ENCODE results near the gene PLA1A.

Gene PLA1A

GRCh38 chr3:119595639-119596334 is 1.9 kb upstream of the PLA1A start:
- peak overlapping the region; percentile 5 for H3K9ac ChIP-seq (ENCODE audit: low read length)
- peak overlapping the region in 1 of 2 donors; percentile 41 for H3K4me3 ChIP-seq (ENCODE audit: low read depth in 1 of 2, low read length in 2 of 2)

GRCh38 chr3:119596398-119596797 is 1.3 kb upstream of the PLA1A start:
- Histone ChIP-seq H3K9ac (ENCODE audit: low read length) (no peak overlapping the region), H3K9me3 (ENCODE audit: low read length) (no peaks in the 10 kb centered on the region), H3K27ac (ENCODE audit: low read depth, low read length) (no peak overlapping the region), H3K4me1 (ENCODE audit: insufficient read depth, low read length) (peaks cover 7% of the 10 kb centered on the region), H3K4me3 (ENCODE audit: low read depth in 1 of 2, low read length in 2 of 2) (peak overlapping the region in 1 of 2 donors; percentile 41), H3K36me3 (ENCODE audit: insufficient read depth, low read length) (no peaks in the 10 kb centered on the region), H3K27me3 (ENCODE audit: control insufficient read depth in 1 of 2, insufficient read depth in 2 of 2, low read length in 2 of 2) (no peaks in the 10 kb centered on the region)

More at GRCh38 chr3:119595639-119596334, 1.9 kb upstream of the PLA1A start:
- H3K27ac ChIP-seq (ENCODE audit: low read depth, low read length), result no peak overlapping the region
- H3K9me3 ChIP-seq (ENCODE audit: low read length), result no peaks in the 10 kb centered on the region
- H3K36me3 ChIP-seq (ENCODE audit: insufficient read depth, low read length), result no peaks in the 10 kb centered on the region
- no peaks in the 10 kb centered on the region for H3K27me3 ChIP-seq (ENCODE audit: control insufficient read depth in 1 of 2, insufficient read depth in 2 of 2, low read length in 2 of 2)
- H3K4me1 ChIP-seq (ENCODE audit: insufficient read depth, low read length), result peaks cover 7% of the 10 kb centered on the region

- H3K9ac ChIP-seq (ENCODE audit: low read length), result no peak overlapping the region
- H3K4me1 ChIP-seq (ENCODE audit: insufficient read depth, low read length), result peaks cover 7% of the 10 kb centered on the region
- H3K27ac ChIP-seq (ENCODE audit: low read depth, low read length), result no peak overlapping the region
- no peaks in the 10 kb centered on the region for H3K9me3 ChIP-seq (ENCODE audit: low read length)
- H3K27me3 ChIP-seq (ENCODE audit: control insufficient read depth in 1 of 2, insufficient read depth in 2 of 2, low read length in 2 of 2), result no peaks in the 10 kb centered on the region
- no peaks in the 10 kb centered on the region for H3K36me3 ChIP-seq (ENCODE audit: insufficient read depth, low read length)
- no peak overlapping the region for H3K4me3 ChIP-seq (ENCODE audit: low read depth in 1 of 2, low read length in 2 of 2)
Measured at GRCh38 chr3:119598410-119599098, 869 bp downstream of the PLA1A start.

GRCh38 chr3:119599558-119600174 is 2.0 kb downstream of the PLA1A start:
- Histone ChIP-seq H3K27ac (ENCODE audit: low read depth, low read length) (no peak overlapping the region), H3K9me3 (ENCODE audit: low read length) (no peaks in the 10 kb centered on the region), H3K9ac (ENCODE audit: low read length) (no peak overlapping the region), H3K36me3 (ENCODE audit: insufficient read depth, low read length) (no peaks in the 10 kb centered on the region), H3K4me1 (ENCODE audit: insufficient read depth, low read length) (peaks cover 7% of the 10 kb centered on the region), H3K27me3 (ENCODE audit: control insufficient read depth in 1 of 2, insufficient read depth in 2 of 2, low read length in 2 of 2) (no peaks in the 10 kb centered on the region), H3K4me3 (ENCODE audit: low read depth in 1 of 2, low read length in 2 of 2) (no peak overlapping the region)

- Histone ChIP-seq H3K9ac (ENCODE audit: low read length) (no peak overlapping the region), H3K4me1 (ENCODE audit: insufficient read depth, low read length) (peaks cover 7% of the 10 kb centered on the region), H3K27ac (ENCODE audit: low read depth, low read length) (no peak overlapping the region)
Measured at GRCh38 chr3:119600732-119601131, 3.0 kb downstream of the PLA1A start.

GRCh38 chr3:119601154-119601553 is 3.5 kb downstream of the PLA1A start:
- peaks cover 5% of the 10 kb centered on the region for H3K4me1 ChIP-seq (ENCODE audit: insufficient read depth, low read length)
- no peaks in the 10 kb centered on the region for H3K27me3 ChIP-seq (ENCODE audit: control insufficient read depth in 1 of 2, insufficient read depth in 2 of 2, low read length in 2 of 2)
- no peak overlapping the region for H3K9ac ChIP-seq (ENCODE audit: low read length)
- H3K9me3 ChIP-seq (ENCODE audit: low read length), result no peaks in the 10 kb centered on the region
- no peak overlapping the region for H3K4me3 ChIP-seq (ENCODE audit: low read depth in 1 of 2, low read length in 2 of 2)
- no peaks in the 10 kb centered on the region for H3K36me3 ChIP-seq (ENCODE audit: insufficient read depth, low read length)
- no peak overlapping the region for H3K27ac ChIP-seq (ENCODE audit: low read depth, low read length)

More at GRCh38 chr3:119600732-119601131, 3.0 kb downstream of the PLA1A start:
- H3K4me3 ChIP-seq (ENCODE audit: low read depth in 1 of 2, low read length in 2 of 2), result no peak overlapping the region
- no peaks in the 10 kb centered on the region for H3K27me3 ChIP-seq (ENCODE audit: control insufficient read depth in 1 of 2, insufficient read depth in 2 of 2, low read length in 2 of 2)
- no peaks in the 10 kb centered on the region for H3K9me3 ChIP-seq (ENCODE audit: low read length)
- no peaks in the 10 kb centered on the region for H3K36me3 ChIP-seq (ENCODE audit: insufficient read depth, low read length)

GRCh38 chr3:119602676-119603075 is 5.0 kb downstream of the PLA1A start:
- H3K27ac ChIP-seq (ENCODE audit: low read depth, low read length), result no peak overlapping the region
- H3K36me3 ChIP-seq (ENCODE audit: insufficient read depth, low read length), result no peaks in the 10 kb centered on the region
- H3K4me3 ChIP-seq (ENCODE audit: low read depth in 1 of 2, low read length in 2 of 2), result no peak overlapping the region

GRCh38 chr3:119604878-119605277 is 7.2 kb downstream of the PLA1A start:
- H3K27ac ChIP-seq (ENCODE audit: low read depth, low read length), result no peak overlapping the region
- no peak overlapping the region for H3K4me3 ChIP-seq (ENCODE audit: low read depth in 1 of 2, low read length in 2 of 2)
- no peaks in the 10 kb centered on the region for H3K9me3 ChIP-seq (ENCODE audit: low read length)

More at GRCh38 chr3:119602676-119603075, 5.0 kb downstream of the PLA1A start:
- Histone ChIP-seq H3K9me3 (ENCODE audit: low read length) (no peaks in the 10 kb centered on the region), H3K27me3 (ENCODE audit: control insufficient read depth in 1 of 2, insufficient read depth in 2 of 2, low read length in 2 of 2) (no peaks in the 10 kb centered on the region), H3K4me1 (ENCODE audit: insufficient read depth, low read length) (no peaks in the 10 kb centered on the region), H3K9ac (ENCODE audit: low read length) (no peak overlapping the region)

GRCh38 chr3:119608405-119609000 is 10.8 kb downstream of the PLA1A start:
- no peak overlapping the region for H3K4me3 ChIP-seq (ENCODE audit: low read depth in 1 of 2, low read length in 2 of 2)
- no peaks in the 10 kb centered on the region for H3K36me3 ChIP-seq (ENCODE audit: insufficient read depth, low read length)
- no peaks in the 10 kb centered on the region for H3K4me1 ChIP-seq (ENCODE audit: insufficient read depth, low read length)
- no peak overlapping the region for H3K9ac ChIP-seq (ENCODE audit: low read length)
- no peaks in the 10 kb centered on the region for H3K27me3 ChIP-seq (ENCODE audit: control insufficient read depth in 1 of 2, insufficient read depth in 2 of 2, low read length in 2 of 2)
- H3K27ac ChIP-seq (ENCODE audit: low read depth, low read length), result no peak overlapping the region
- no peaks in the 10 kb centered on the region for H3K9me3 ChIP-seq (ENCODE audit: low read length)

More at GRCh38 chr3:119604878-119605277, 7.2 kb downstream of the PLA1A start:
- H3K4me1 ChIP-seq (ENCODE audit: insufficient read depth, low read length), result no peaks in the 10 kb centered on the region
- H3K36me3 ChIP-seq (ENCODE audit: insufficient read depth, low read length), result no peaks in the 10 kb centered on the region
- no peak overlapping the region for H3K9ac ChIP-seq (ENCODE audit: low read length)
- no peaks in the 10 kb centered on the region for H3K27me3 ChIP-seq (ENCODE audit: control insufficient read depth in 1 of 2, insufficient read depth in 2 of 2, low read length in 2 of 2)

GRCh38 chr3:119609301-119609700 is 11.6 kb downstream of the PLA1A start:
- H3K4me1 ChIP-seq (ENCODE audit: insufficient read depth, low read length), result no peaks in the 10 kb centered on the region
- no peak overlapping the region for H3K9ac ChIP-seq (ENCODE audit: low read length)
- H3K27me3 ChIP-seq (ENCODE audit: control insufficient read depth in 1 of 2, insufficient read depth in 2 of 2, low read length in 2 of 2), result no peaks in the 10 kb centered on the region
- H3K9me3 ChIP-seq (ENCODE audit: low read length), result no peaks in the 10 kb centered on the region
- H3K4me3 ChIP-seq (ENCODE audit: low read depth in 1 of 2, low read length in 2 of 2), result no peak overlapping the region
- no peak overlapping the region for H3K27ac ChIP-seq (ENCODE audit: low read depth, low read length)
- H3K36me3 ChIP-seq (ENCODE audit: insufficient read depth, low read length), result no peaks in the 10 kb centered on the region

GRCh38 chr3:119611664-119612063 is 14.0 kb downstream of the PLA1A start:
- no peaks in the 10 kb centered on the region for H3K4me1 ChIP-seq (ENCODE audit: insufficient read depth, low read length)
- H3K36me3 ChIP-seq (ENCODE audit: insufficient read depth, low read length), result no peaks in the 10 kb centered on the region
- no peak overlapping the region for H3K9ac ChIP-seq (ENCODE audit: low read length)
- H3K27me3 ChIP-seq (ENCODE audit: control insufficient read depth in 1 of 2, insufficient read depth in 2 of 2, low read length in 2 of 2), result no peaks in the 10 kb centered on the region
- no peak overlapping the region for H3K27ac ChIP-seq (ENCODE audit: low read depth, low read length)
- no peak overlapping the region for H3K4me3 ChIP-seq (ENCODE audit: low read depth in 1 of 2, low read length in 2 of 2)
- H3K9me3 ChIP-seq (ENCODE audit: low read length), result no peaks in the 10 kb centered on the region

Data from muscle layer of colon (tissue), 2 donors.